Measurements from ENCODE around the gene C10orf120.

Gene C10orf120

DNA sequence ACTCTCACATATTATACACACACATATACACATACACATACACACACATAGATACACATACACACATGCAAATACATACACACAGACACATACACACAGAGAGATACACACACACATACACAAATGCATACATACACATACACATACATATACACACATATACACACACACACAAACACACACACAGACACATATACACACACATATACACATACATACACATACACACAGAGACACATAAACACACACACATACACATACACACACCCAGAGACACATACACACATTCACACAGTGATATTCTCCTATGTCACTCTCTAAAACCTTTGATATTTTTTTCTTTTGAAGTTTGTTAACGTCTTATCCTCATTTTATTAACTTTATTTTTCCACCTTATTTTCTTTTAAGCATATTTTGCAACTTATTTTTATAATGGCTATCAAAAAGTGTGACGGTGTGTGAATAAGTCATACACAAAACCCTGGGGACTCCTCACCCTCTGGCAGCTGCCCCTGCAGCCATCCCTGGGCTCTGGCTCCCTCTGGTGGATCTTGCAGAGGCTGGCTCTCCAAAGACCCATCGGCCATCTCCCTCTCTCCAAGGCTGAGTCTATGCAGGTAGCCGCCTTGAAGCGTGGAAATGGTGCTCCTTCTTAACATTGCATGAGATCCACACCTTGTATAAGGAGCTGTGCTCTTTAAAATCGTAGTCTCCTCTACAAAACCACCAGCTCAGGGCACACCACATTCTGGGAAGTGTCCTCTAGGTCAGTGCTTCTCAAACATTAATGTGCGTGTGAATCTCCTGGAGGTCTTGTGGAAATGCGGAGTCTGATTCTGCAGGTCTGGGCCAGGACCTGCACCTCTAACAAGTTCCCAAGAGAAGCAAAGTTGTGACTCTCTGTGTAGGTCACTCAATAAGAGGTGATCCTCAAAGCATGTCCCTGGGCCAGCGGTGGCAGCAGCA lies 4.1 kb upstream of the C10orf120 start:
- no peak for FAIRE-seq

DNA sequence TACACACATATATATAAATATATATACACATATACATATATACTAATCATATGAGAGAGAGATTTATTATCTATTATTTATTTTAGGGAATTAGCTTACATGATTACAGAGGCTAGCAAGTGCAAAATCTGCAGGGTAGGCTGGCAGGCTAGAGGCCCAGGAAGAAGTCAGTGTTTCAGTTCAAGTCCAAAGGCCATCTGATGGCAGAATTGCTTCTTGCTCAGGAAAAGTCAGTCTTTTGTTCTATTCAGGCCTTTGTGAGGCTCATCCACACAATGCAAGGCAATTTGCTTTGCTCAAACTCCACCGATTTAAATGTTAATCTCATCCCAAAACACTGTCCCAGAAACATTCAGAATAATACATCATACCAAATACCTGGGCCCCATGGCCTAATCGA lies 2.6 kb upstream of the C10orf120 start:
- no peak for FAIRE-seq

DNA sequence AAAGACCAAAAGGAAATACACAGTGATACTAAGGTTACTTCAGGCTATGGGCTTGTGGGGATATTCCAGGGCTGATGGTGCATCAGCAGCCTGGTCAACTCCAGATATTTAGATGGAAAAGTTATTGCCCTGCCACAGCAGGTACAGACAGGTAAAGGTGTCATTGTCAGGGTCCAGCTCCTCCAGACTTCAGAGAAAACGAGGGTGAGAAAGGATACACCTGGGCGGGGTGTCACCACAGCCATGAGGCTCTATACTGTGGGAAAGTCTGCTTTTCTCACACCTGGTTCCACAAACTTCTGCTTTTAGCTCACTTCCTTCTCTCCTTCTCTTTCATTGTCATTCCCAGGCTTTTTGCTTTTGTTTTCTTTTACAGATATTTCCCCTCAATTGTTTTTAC lies 2.0 kb upstream of the C10orf120 start:
- no peak for FAIRE-seq

DNA sequence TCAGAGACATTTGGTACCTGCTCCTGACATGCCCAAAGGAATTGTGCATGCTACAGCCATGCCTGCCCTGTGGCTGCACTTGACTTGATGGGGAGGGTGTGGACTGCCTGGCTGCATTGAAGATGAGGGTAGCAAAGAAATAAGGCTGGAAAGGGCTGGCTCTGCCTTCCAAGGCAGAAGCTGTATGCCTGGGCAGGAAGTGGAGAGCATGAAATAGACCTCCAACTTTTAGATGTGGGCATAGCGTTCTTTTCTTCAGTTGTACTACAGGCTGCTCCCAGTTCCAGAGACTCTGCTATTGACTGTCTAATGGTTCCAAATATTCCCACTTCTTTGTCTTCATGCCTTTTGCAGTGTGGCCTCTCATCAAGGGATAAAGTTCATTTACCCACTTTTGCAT lies 3.0 kb downstream of the C10orf120 start:
- no peak for FAIRE-seq

DNA sequence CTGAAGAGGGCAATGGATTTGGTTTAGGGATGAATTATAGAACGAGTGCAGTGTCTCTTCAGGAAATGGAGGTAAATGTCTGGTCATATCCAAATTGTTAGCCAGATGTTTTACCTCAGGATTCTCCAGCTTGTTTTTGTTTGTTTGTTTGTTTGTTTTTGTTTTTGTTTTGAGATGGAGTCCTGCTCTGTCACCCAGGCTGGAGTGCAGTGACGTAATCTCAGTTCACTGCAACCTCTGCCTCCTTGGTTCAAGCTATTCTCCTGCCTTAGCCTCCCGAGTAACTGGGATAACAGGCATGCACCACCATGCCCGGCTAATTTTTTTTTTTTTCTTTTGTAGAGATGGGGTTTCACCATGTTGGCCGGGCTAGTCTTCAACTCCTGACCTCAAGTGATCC lies 6.9 kb downstream of the C10orf120 start:
- FAIRE-seq: no peak

DNA sequence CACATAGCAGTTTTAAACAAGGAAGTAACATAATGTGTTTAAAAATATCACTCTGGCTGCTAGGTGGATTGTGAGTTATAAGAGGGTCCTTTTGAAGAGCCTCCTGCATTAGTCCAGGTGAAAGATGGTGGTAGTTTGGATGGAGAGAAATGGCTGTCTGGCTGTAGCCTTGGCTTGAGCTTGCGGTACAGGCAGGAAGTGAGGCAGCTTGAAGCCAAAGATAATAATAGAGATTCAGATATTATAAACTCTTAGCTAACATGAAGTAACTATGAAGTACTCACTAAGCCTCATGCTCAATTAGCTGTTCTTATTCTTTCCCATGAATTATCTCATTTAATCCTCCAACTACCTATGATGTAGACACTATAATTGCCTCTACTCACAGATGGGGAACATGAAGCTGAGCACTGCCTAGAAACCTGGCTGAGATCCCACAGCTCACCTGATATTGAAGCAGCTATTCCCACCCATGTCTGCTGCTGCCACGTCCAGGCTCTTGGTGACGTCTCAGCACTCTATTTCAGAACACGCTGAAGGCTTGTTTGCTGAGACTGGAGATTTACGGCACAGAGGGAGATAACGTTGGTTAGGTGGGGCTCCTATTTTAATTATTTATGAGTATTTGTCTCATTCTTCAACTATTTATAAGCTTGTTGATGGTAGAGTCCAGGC lies 10.4 kb downstream of the C10orf120 start:
- no peak for FAIRE-seq

DNA sequence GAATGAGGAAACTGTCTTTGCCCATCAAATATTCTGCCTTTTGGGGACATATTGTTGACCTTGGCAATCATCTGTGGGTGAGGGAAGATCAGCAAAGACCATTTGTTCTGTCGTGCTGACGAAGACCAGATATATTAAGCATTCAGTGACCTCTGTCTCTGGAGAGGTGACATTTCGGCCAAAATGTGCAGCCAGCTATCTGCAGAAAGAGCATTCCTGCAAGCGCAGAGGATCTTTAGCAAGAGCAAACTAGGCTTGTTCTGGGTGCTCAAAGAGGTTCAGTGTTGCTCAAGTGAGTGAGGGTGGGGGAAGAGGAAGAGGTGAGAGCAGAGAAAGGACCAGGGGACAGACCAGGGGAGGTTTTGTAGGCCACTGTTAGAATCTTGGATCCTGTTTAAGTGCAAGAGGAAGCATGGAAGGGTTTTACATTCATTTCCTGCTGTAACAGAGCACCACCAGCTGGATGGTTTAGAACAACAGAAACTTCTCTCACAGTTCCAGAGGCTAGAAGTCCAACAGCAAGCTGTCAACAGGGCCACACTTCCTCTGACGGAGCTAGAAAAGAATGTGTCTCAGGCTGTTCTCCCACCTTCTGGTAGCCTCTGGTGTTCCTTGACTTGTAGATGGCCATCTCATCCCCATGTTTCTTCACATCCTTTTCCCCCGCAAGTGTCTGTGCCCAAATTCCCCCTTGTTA lies 11.2 kb downstream of the C10orf120 start:
- FAIRE-seq: no peak

DNA sequence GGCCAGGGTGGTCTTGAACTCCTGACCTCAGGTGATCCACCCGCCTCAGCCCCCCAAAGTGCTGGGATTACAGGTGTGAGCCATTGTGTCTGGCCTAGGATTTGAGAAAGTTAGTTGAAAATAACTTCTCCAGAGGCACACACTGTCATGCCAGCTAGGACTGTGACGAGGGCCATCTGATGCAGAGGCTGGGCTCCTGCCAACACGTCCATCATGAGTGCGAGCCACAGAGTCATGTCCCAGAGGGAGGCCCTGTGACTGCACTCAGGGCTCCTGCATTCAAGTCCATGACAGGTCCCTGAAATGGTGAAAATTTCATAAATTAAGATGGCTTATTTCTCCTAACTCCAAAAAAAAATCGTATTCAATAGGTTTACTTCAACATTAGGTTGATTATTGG lies 17.1 kb downstream of the C10orf120 start:
- no peak for FAIRE-seq

DNA sequence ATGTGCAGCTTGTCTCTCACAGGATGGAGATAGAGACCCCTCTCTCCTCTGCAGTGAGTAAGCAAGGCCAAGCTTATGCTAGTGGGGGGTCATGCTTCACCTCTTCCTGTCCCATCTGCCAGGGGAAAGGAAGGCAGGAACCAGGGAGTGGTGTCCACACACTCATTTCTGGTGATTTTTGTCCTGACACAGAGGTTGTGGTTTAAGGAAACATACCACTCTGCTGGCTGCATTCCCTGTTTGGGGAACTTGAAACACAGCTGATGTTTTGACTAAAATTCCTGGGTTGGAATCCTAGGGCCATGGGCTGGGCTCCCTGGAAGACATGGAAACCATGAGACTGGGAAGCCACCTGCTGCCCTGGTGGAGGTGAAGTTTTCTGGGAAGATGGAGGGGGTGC lies 21.4 kb downstream of the C10orf120 start:
- FAIRE-seq: no peak

DNA sequence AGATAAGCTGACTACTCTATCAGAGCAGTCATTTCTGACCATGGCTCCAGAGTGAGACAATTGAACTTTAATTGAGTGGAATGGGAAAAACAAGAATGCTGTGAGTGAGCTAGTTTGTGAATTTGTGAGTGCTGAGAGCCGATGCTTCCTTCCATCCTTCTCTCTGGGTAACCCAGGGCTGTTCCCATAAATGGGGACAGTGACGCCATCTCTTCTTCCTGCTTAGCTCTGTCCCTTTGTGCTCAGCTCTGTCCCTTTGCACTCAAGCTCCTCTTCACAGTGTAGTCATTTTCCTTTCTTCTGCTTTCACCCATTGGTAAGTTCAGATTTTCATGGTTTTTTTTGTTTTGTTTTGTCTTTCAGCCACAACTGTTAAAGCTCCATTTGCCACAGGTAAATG lies 24.4 kb downstream of the C10orf120 start:
- FAIRE-seq: no peak

DNA sequence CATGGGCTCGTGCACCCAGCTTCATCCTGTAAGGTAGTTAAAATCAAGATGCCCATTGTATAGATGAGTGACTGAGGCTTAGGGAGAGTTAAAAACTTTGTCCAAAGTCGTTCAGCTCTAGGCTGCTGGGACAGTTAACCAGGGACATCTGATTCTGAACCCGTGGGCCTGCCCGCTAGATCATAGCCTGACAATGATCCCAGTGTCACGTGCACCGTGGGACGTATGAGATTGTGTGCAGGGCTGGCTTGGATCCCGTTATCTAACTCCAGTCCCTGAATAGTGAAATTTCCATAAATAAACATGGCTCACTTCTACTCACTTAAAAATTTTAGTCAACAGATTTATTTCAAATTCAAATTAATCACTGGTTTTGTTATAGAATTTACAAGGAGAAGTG lies 24.9 kb downstream of the C10orf120 start:
- FAIRE-seq: no peak

DNA sequence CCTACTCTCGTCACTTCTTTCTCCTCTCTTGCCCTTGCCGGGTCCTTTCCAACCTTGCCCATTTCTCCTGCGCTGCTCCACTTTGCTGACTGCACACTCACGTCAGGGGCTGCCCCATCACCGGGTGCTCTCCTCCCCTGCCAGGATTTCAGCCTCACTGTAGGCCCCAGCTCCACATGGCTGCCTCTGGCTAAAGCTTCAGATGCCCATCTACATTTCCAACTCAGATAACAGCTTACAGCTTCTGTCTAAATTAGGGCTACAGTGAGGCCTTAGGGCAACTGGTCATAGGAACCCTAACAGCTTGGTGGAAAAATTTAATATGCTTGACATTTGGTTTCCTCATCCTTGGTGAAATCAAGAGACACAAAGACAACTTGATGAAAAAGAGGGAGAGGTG lies 25.9 kb downstream of the C10orf120 start:
- no peak for FAIRE-seq

DNA sequence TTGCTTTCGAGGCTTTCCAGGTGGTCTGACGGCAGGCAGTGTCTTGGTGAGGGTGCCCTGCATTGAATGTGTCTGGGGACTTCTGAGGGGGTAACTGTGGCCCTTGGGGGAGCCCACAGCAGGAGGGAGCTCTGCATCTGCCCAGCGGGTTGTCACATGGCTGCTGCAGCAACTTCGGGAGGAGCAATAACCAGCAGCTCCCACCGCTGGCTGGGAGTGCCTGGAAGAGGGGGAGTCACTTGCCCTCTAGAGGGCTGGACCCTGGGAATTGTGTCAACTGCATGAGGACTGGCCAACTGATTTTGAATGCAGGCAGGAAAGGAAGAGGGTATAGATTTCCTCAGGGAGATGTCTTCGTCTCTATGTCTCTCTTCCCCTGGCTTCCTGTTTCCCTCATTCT lies 26.4 kb downstream of the C10orf120 start:
- FAIRE-seq: no peak

DNA sequence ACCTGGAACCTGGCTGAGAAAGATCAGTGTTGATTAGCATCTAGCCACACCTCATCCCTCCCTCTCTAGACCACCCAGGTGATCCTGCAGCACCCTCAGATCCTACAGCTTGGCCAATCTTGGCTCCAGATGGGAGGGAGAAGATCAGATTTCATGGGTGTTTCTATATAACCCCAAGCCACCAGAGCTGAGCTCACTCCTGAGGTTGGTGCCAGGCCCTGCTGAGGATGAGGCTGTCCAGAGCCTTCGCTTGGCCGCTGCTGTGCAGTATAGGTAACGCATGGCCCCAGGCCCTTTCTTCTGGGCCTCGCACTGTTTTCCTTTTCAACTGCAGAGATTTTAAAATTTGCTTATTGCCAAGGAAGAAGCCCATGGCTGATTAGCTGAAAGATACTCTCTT lies 27.0 kb downstream of the C10orf120 start:
- no peak for FAIRE-seq

DNA sequence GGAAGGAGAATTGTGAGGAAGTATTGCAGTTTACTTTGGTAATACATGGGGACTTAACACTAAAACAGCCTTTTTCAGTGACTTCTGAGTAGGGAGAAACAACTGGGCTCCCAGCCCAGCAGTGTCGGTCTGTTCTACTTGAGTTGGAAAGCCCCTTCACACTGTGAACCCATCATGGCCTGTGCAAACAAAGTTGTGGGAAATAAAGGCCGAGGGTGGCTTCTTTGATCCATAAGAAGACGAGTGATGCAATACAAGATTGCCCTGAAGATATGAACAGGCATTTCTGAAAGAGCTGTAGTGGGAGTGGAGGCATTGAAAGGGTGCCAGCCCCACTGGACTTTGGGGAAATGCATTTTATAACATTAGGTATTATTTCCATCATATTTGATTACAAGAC lies 28.3 kb downstream of the C10orf120 start:
- no peak for FAIRE-seq

DNA sequence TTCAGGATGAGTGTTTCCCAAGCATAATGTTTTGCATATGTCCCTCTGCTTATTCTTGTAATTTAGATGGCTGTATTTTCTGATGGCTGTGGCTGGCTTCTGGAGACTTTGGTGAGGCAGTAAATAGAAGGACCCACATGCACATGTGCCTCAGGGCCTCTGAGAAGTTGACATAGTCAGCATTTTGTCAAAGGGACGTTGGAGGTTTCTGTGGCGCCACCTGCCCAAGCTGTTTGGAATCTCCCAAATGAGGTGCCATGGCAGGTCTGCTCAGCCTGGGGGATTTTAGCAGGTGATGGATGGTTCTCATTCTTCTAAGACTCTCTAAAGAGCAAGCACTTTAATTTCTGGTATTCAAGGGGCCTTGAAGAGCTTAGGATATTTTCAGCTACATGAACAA lies 29.8 kb downstream of the C10orf120 start:
- FAIRE-seq: no peak

DNA sequence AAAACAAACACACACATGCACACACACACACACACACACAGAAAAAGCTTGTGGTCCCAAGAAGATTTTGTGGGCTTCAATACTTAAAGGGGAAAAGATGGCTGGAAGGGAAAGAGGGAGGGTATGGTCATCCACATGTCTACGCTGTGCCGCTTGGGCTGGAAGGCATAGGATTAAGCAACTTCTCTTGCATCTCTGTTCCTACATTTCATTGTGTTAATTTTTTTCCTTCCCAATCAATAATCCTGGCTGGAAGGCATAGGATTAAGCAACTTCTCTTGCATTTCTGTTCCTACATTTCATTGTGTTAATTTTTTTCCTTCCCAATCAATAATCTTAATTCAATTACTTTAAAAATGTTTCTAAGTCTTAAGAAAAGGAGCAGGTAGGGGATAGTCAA lies 30.6 kb downstream of the C10orf120 start:
- FAIRE-seq: no peak

DNA sequence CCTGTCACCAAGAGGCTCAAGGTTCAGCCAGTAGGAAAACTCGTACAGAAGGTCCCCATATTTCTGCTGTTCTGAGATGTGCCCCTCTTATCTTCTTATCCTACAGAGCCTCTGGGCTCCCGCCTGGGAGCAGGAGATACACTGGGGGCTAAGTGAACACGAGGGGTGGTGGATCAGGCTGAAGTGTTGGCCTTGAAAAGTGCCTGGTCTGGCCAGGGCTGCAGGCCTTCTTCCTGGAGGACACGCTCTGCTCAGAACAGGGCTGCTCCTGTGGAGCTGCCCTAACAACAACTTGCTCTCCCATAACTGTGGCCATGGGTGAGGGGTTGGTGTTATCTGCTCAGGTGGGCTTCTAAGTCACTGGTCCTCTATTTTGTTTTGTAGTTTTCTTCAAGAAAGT lies 33.7 kb downstream of the C10orf120 start:
- no peak for FAIRE-seq

DNA sequence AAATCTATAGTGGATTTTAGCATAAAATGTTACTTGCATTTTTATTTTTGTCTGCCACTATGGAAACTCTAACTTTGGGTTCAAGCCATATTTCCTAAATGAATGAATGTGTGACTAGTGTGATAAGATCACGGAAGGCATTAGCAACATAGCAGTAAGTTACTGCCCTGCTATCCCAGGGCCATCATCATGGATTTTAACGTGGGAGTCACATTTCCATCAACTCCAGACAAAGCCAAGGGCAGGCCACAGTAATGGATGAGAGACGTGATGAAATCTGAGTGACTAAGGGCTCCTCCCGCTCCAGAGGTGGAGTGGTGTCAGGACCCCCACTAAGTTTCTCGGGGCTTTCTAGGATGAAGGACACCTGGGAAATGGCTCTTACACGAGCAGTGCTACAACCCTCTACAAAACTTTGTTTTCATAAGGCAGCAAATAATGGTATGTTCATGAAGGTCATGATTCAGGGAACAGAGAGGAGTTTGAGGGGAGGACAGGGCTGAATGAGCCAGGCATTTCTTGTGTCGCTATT lies 34.3 kb downstream of the C10orf120 start:
- no peak for FAIRE-seq

DNA sequence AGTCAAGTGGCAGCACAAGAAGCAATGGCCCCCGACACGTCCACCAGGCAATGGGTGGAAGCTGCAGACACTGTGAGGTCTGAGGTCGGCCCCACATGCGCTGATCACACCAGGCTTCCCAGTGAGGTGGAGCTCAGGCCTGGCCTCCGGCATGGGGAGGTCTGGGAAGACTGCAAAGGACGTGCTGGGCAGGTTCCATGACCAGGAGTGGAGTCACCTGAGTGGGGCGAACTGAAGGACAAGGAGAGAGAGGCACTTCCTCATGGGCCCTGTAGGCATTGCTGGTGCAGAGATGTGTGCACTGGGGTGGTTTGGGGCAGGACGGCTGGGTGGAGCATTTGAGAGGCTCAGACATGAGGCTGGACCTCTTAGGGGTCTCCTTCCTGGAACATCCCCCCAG lies 35.1 kb downstream of the C10orf120 start:
- FAIRE-seq: no peak

DNA sequence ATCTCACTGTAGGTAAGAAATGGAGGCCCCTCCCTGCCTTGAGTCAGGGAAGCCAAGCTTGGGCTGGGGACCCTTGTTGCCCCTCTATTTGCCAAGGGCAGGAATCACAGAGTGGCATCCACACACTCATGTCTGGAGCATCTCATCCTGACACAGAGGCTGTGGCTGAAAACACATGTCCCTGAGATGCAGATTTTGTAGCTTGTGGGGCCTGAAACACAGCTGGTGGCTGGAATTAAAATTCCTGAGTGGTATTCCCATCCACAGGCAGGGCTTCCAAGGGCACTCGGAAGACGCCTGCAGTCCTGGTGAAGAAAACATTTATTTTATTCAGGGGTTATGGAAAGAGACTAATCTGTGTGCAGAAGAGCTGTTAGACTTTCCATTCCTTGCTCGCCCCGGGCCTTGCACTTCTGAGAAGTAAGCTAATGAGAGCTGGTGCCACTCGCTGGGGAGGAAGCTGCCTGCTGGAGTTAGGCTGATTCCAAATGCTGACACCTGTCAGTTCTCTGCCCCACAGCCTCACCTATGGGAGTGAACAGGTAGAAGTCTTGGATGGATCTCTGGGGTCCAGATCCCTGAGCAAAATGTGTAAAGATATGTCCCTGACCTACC lies 36.0 kb downstream of the C10orf120 start:
- FAIRE-seq: no peak

DNA sequence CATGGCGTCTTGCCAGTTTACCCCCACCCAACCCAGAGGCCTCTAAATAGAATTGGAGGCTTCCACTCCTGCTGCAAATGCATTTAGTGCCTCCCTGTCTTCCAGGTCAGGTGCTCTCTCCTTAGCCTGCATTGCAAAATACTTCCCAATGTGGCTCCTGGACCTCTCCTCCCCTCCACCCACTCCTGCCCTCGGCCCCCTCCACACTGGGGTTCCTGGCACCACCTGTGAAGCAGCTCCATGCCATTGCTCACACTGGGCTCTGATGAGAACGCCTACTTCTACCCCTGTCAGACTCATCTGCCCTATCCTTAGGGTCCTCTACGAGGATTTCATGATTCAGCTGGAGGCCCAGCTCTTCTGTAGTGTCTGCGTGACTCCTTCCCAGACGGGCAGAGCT lies 37.4 kb downstream of the C10orf120 start:
- FAIRE-seq: no peak

DNA sequence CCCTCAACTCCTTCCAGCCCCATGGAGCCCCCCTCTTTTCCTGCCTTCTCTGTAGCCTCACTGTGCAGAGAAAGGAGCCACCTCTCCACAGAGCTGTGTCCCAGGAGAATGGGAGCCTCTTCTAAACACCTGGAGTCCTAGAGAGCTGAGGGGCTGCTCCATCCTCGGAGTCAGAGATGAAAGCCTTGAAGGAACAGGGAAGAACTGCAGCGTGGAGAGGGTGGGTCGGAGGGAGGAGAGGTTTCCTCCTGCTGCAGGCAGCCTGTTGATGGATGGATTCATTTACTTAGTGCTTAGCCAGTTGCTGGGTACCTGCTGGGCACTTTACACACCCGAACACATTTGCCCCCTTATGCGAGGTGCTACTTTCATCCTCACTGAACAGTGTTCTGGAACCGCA lies 39.0 kb downstream of the C10orf120 start:
- FAIRE-seq: no peak

Measured in G401.6 (cell line).